H1 (cell line): Measurements from ENCODE around the gene PHYHD1. TPM values are rescaled to one million over a fixed set of nuclear protein-coding genes. Genes with fewer than 3 reads are reported as not detected.

ENCODE experiments used
- CTCF ChIA-PET: fragments of 300-600 bp; sonication (Branson Sonifier 250); formaldehyde crosslinking; loops from one replicate; lab custom pipeline; 2021; ENCODE audit not compliant: partially characterized antibody; lab: Charles Lee
- POLR2A ChIA-PET: fragments of 300-600 bp; sonication (Branson Sonifier 250); formaldehyde crosslinking; loops from one replicate; lab custom pipeline; 2021; ENCODE audit warnings: inconsistent platforms; ENCODE audit not compliant: partially characterized antibody; lab: Charles Lee
- DNase-seq, 2 experiments: peaks; one replicate each; pipeline versions ENCODE4 v3.0.0 to v3.0.0-alpha.2; 2010 to 2022; ENCODE audit warnings: low spot score in 2 of 2, low read depth in 1 of 2, mixed read lengths in 1 of 2
- FAIRE-seq: peaks from 2 replicates; lab custom pipeline; 2011; peaks lifted over from hg19 to GRCh38; lab: Jason Lieb, UNC
- H2AFZ ChIP-seq: 2 replicates; pipeline ENCODE4 v1.8.1; 2012; ENCODE audit warnings: low read length, inconsistent platforms
- H2AK5ac ChIP-seq: 2 replicates; pipeline ENCODE4 v1.6.1; 2013; ENCODE audit warnings: low read depth, low read length
- H2BK120ac ChIP-seq: replicated peaks from 2 replicates; pipeline ENCODE3; 2013; ENCODE audit warnings: low read depth, low read length, inconsistent platforms
- H2BK12ac ChIP-seq: 2 replicates; pipeline ENCODE4 v1.6.1; 2013; ENCODE audit warnings: low read depth, low read length
- H2BK15ac ChIP-seq: 2 replicates; pipeline ENCODE4 v1.6.1; 2013; ENCODE audit warnings: low read length
- H2BK20ac ChIP-seq: 2 replicates; pipeline ENCODE4 v1.6.1; 2013; ENCODE audit warnings: low read length
- H2BK5ac ChIP-seq: 2 replicates; pipeline ENCODE4 v1.6.1; 2013; ENCODE audit warnings: low read depth, low read length
- H3K14ac ChIP-seq: 2 replicates; pipeline ENCODE4 v1.6.1; 2013; ENCODE audit warnings: inconsistent platforms; ENCODE audit not compliant: insufficient read length
- H3K18ac ChIP-seq: 2 replicates; pipeline ENCODE4 v1.6.1; 2013; ENCODE audit warnings: low read length; ENCODE audit errors: extremely low read depth
- H3K23ac ChIP-seq: 2 replicates; pipeline ENCODE4 v1.6.1; 2013; ENCODE audit warnings: inconsistent platforms; ENCODE audit not compliant: insufficient read length
- H3K23me2 ChIP-seq: 2 replicates; pipeline ENCODE4 v1.6.1; 2013; ENCODE audit warnings: low read depth, low read length
- H3K27ac ChIP-seq: 2 replicates; pipeline ENCODE4 v1.6.1; 2011; ENCODE audit warnings: low read depth, low read length, inconsistent platforms
- H3K27me3 ChIP-seq, 4 experiments: replicated peaks in 1 of 4; 1 replicate in 1 of 4; 2 replicates in 3 of 4; pipeline versions ENCODE4 v1.6.1 to v1.8.1; 2011 to 2013; ENCODE audit warnings: low read length in 3 of 4, mild to moderate bottlenecking in 3 of 4, inconsistent platforms in 2 of 4, mixed read lengths in 2 of 4, moderate library complexity in 1 of 4; ENCODE audit not compliant: control insufficient read depth in 3 of 4, insufficient read depth in 3 of 4; ENCODE audit errors: extremely low read depth in 1 of 4
- H3K36me3 ChIP-seq, 4 experiments: 2 replicates each; pipeline versions ENCODE4 v1.6.1 to v1.8.1; 2011 to 2013; ENCODE audit warnings: mild to moderate bottlenecking in 4 of 4, low read length in 3 of 4, moderate library complexity in 2 of 4, control low read depth in 1 of 4, inconsistent platforms in 1 of 4; ENCODE audit not compliant: insufficient read depth in 4 of 4, control insufficient read depth in 2 of 4
- H3K4ac ChIP-seq: replicated peaks from 2 replicates; pipeline ENCODE3; 2013; ENCODE audit warnings: low read length, low read depth, mixed read lengths, inconsistent platforms; ENCODE audit not compliant: insufficient read length
- H3K4me1 ChIP-seq, 4 experiments: replicated peaks in 1 of 4; 1 replicate in 1 of 4; 2 replicates in 3 of 4; pipeline versions ENCODE4 v1.6.1 to v1.8.1; 2011 to 2013; ENCODE audit warnings: low read length in 3 of 4, inconsistent platforms in 2 of 4, mixed read lengths in 1 of 4; ENCODE audit not compliant: insufficient read depth in 4 of 4, control insufficient read depth in 3 of 4
- H3K4me2 ChIP-seq, 2 experiments: 2 replicates each; pipeline versions ENCODE4 v1.6.1 to v1.8.1; 2011 to 2013; ENCODE audit warnings: low read depth in 2 of 2, low read length in 2 of 2, control low read depth in 1 of 2, inconsistent platforms in 1 of 2, mild to moderate bottlenecking in 1 of 2; ENCODE audit not compliant: insufficient read depth in 1 of 2
- H3K4me3 ChIP-seq, 4 experiments: fragments of 200-600, 300-600 bp in 1 of 4; sonication (generic), shearing (Covaris generic), sonication (Bioruptor Twin) in 1 of 4; 2 replicates each; pipeline versions ENCODE4 v1.5.1 to v1.8.1; 2011 to 2016; ENCODE audit warnings: low read length in 4 of 4, low read depth in 3 of 4, control low read depth in 2 of 4, inconsistent platforms in 2 of 4, mild to moderate bottlenecking in 2 of 4, mixed read lengths in 1 of 4, moderate library complexity in 1 of 4; ENCODE audit not compliant: insufficient read depth in 2 of 4; ENCODE audit errors: extremely low read depth in 1 of 4
- H3K56ac ChIP-seq: replicated peaks from 2 replicates; pipeline ENCODE3; 2013; ENCODE audit warnings: low read depth, mild to moderate bottlenecking, mixed read lengths, low read length, inconsistent platforms; ENCODE audit not compliant: insufficient read length
- H3K79me1 ChIP-seq: 2 replicates; pipeline ENCODE4 v1.6.1; 2013; ENCODE audit warnings: low read depth, low read length, control low read depth
- H3K79me2 ChIP-seq, 2 experiments: 2 replicates each; pipeline versions ENCODE4 v1.6.1 to v1.8.1; 2012 to 2013; ENCODE audit warnings: low read length in 2 of 2, mild to moderate bottlenecking in 2 of 2, inconsistent platforms in 1 of 2; ENCODE audit not compliant: insufficient read depth in 2 of 2, control insufficient read depth in 1 of 2
- H3K9ac ChIP-seq, 4 experiments: replicated peaks in 1 of 4; 1 replicate in 1 of 4; 2 replicates in 3 of 4; pipeline versions ENCODE4 v1.6.1 to v1.8.1; 2011 to 2013; ENCODE audit warnings: low read depth in 3 of 4, low read length in 3 of 4, control low read depth in 2 of 4, mild to moderate bottlenecking in 2 of 4, moderate library complexity in 2 of 4, inconsistent platforms in 1 of 4; ENCODE audit errors: extremely low read depth in 1 of 4
- H3K9me3 ChIP-seq, 2 experiments: 2 replicates each; pipeline versions ENCODE4 v1.6.1 to v1.8.1; 2012 to 2013; ENCODE audit warnings: mild to moderate bottlenecking in 2 of 2, moderate library complexity in 2 of 2, control low read depth in 1 of 2, inconsistent platforms in 1 of 2, low read depth in 1 of 2, low read length in 1 of 2, mixed read lengths in 1 of 2; ENCODE audit not compliant: insufficient read depth in 2 of 2
- H4K20me1 ChIP-seq, 2 experiments: replicated peaks in 1 of 2; 2 replicates each; pipeline versions ENCODE3 to v1.8.1; 2011 to 2013; ENCODE audit warnings: inconsistent platforms in 2 of 2, low read length in 2 of 2, mild to moderate bottlenecking in 1 of 2; ENCODE audit not compliant: insufficient read depth in 2 of 2, control insufficient read depth in 1 of 2
- H4K5ac ChIP-seq: 2 replicates; pipeline ENCODE4 v1.6.1; 2013; ENCODE audit warnings: low read length, low read depth, mixed read lengths, inconsistent platforms; ENCODE audit not compliant: insufficient read length
- H4K8ac ChIP-seq: 2 replicates; pipeline ENCODE4 v1.8.0; 2013; ENCODE audit warnings: mild to moderate bottlenecking, moderate library complexity, low read length, inconsistent platforms; ENCODE audit not compliant: insufficient read depth; ENCODE audit errors: extremely low read depth
- H4K91ac ChIP-seq: replicated peaks from 2 replicates; pipeline ENCODE3; 2013; ENCODE audit warnings: low read length, mixed read lengths, inconsistent platforms; ENCODE audit not compliant: insufficient read length
- CHD2 ChIP-seq: IDR thresholded peaks from 2 replicates; pipeline ENCODE4 v1.6.1; 2012; ENCODE audit warnings: low read length, improper control_type of control experiment
- TBP ChIP-seq: IDR thresholded peaks from 2 replicates; pipeline ENCODE4 v1.6.1; 2011; ENCODE audit warnings: low read depth, low read length, improper control_type of control experiment
- WGBS, 2 experiments: shearing (Covaris generic) in 1 of 2; methylation state at CpG; one replicate each; pipeline versions ENCODE4 v1.1.6 to v1.1.7; 2013 to 2015; ENCODE audit warnings: low lambda C conversion rate in 2 of 2, mixed read lengths in 2 of 2, inconsistent platforms in 1 of 2, low coverage in 1 of 2, missing lambda C conversion rate in 1 of 2; ENCODE audit not compliant: insufficient replicate concordance in 2 of 2, insufficient coverage in 1 of 2, insufficient read length in 1 of 2; ENCODE audit errors: extremely low coverage in 1 of 2, missing lambda C conversion rate in 1 of 2; 5-methylcytosine and 5-hydroxymethylcytosine counted together
- polyA plus RNA-seq, 7 experiments: library from polyadenylated mRNA; depleted of rRNA in 3 of 7; stranded (reverse) in 5 of 7; unstranded in 2 of 7; fragments of >200 nt in 5 of 7; fragments of 200-250 nt in 2 of 7; gene quantifications; 1 replicate in 5 of 7; 2 replicates in 1 of 7; 4 replicates in 1 of 7; pipeline versions ENCODE4 v1.2.1 to v1.2.3, GENCODE V29; 2011 to 2013; ENCODE audit warnings: missing spikeins in 2 of 7, mixed read lengths in 2 of 7
- total RNA-seq: library from RNA; stranded (reverse); fragmentation: NEBNext Ultra II Directional; extraction: Animal tissue kit (Norgen Biotek cat#: 25700); gene quantifications from 2 replicates; pipeline ENCODE4 v1.2.1, GENCODE V29; 2021

PHYHD1 gene
- total and polyA plus RNA-seq, 2 of the 8 experiments (the other 6 are each of a cell fraction or from before 2014, with no cell fraction given): 14.1 to 25.6 TPM

GRCh38 chr9:128983536-128983935, 62.8 kb downstream of the PHYHD1 start:
- Histone ChIP-seq H4K91ac (no peak overlapping the region), H3K4me2 (no peak overlapping the region), H3K9ac (no peak overlapping the region), H3K9me3 (no peaks in the 10 kb centered on the region), H3K23me2 (no peaks in the 10 kb centered on the region), H3K4me1 (no peaks in the 10 kb centered on the region), H3K4ac (no peak overlapping the region), H3K14ac (no peak overlapping the region), H4K8ac (no peak overlapping the region), H2BK20ac (no peak overlapping the region), H3K79me1 (no peaks in the 10 kb centered on the region), H2BK12ac (no peak overlapping the region), H3K27ac (no peak overlapping the region), H2BK120ac (no peak overlapping the region), H3K18ac (no peak overlapping the region), H2AFZ (no peak overlapping the region), H4K5ac (no peak overlapping the region), H2BK5ac (no peak overlapping the region), H3K4me3 (no peak overlapping the region), H2AK5ac (no peak overlapping the region), H3K79me2 (no peaks in the 10 kb centered on the region), H3K56ac (no peak overlapping the region), H3K23ac (no peak overlapping the region), H3K36me3 (peaks cover 35 to 85% (median 78%) of the 10 kb centered on the region in 4 experiments), H2BK15ac (no peak overlapping the region), H4K20me1 (no peaks in the 10 kb centered on the region), H3K27me3 (no peaks in the 10 kb centered on the region)
- DNase-seq (no peak), FAIRE-seq (no peak)
- ChIA-PET POLR2A (interaction anchor here (2.4 kb wide), 1 partner anchor 12 kb away, joined by 6 read pairs; no protein-coding TSS in a partner anchor), CTCF (interaction anchor here (1.4 to 1.9 kb wide), 2 partner anchors 10 to 14 kb away, joined by 3 to 5 read pairs; no protein-coding TSS in a partner anchor)
- no peak for TF ChIP-seq CHD2
- TF ChIP-seq TBP: no peak
- WGBS, 2 experiments: 98% methylated on average over 8 of the region's 8 CpGs; no CpG with 5 or more reads in 1 of the 2 experiments
